ENCODE results near the gene TPGS1. TPM values are rescaled to one million over a fixed set of nuclear protein-coding genes. Genes with fewer than 3 reads are reported as not detected.

Gene TPGS1
- total and polyA plus RNA-seq, 2 of the 8 experiments (the other 6 are each of a cell fraction or from before 2014, with no cell fraction given) = 9.1 to 10.6 TPM

DNA sequence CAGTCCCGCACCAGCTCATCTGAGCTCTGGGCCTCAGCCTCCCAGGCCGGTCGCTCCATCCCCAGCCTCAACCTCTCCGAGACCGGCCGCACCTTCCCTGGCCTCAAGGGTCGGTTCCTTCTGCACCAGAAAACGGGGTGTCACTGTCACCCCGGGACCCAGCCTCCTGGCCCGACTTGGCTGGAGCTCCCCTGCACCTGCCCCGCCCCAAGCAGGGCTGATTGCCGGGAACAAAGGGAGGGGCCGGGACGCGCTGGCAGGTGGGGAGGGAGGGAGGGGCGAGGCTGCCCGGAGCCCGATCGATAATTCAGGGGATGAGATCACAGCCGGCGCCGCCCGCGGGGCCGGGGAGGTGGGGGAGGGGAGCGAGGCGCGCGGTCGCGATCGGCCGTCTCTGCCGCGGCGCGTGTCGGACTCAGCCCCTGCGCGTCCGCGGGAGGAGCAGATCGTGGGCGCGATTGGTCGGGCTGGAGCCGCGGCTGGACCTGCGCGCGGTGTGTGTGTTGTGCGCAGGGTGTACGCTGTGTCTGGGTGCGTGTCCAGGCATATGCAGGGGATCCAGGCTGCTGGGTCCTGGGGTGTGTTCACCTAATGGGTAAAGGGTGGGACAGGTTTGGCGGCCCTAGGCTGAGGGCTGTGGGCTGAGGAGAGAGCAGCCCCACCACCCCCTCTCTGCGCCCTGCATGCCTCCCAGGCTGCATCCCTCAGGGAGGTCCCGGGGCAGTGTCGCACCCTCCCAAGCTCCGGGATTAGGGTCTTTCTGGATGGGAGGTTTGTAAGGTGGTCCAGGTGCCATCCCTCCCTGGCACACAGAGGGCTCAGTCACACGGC, 45.4 kb upstream of the TPGS1 start:
- no peak overlapping the region for H3K23ac ChIP-seq (ENCODE audit: insufficient read length)
- H3K23me2 ChIP-seq (ENCODE audit: low read depth, low read length) = peaks cover 28% of the 10 kb centered on the region; the same call in 1 of the 2 replicates
- POLR2A ChIA-PET (ENCODE audit: partially characterized antibody) = interaction anchor here (0.9 to 2.4 kb wide), 4 partner anchors 9 to 60 kb away, joined by 3 to 9 read pairs (median 4); a partner anchor contains a TSS
- H2BK15ac ChIP-seq (ENCODE audit: low read length) = 0 out of 2 replicates have a peak overlapping the region, but pooled peaks have one; percentile 61
- no peaks in the 10 kb centered on the region for H3K79me1 ChIP-seq (ENCODE audit: low read depth, low read length)
- 31% methylated on average over 15 of the region's 60 CpGs; no CpG with 5 or more reads in 1 of the 2 experiments for WGBS, 2 experiments (ENCODE audit: extremely low coverage in 1 of 2, insufficient coverage in 1 of 2, insufficient read length in 1 of 2, insufficient replicate concordance in 2 of 2, low coverage in 1 of 2, low lambda C conversion rate in 2 of 2, missing lambda C conversion rate in 1 of 2)
- no peak overlapping the region for H2AFZ ChIP-seq (ENCODE audit: low read length)
- H2AK5ac ChIP-seq (ENCODE audit: low read depth, low read length) = peak overlapping the region; percentile 53; the same call in 1 of the 2 replicates
- H3K14ac ChIP-seq (ENCODE audit: insufficient read length) = no peak overlapping the region
- no peak overlapping the region; the same call in 1 of the 2 replicates for H2BK5ac ChIP-seq (ENCODE audit: low read depth, low read length)
- no peak overlapping the region for H3K27ac ChIP-seq (ENCODE audit: low read depth, low read length)
- CTCF ChIA-PET (ENCODE audit: partially characterized antibody) = interaction anchor here (1.0 to 2.4 kb wide), 7 partner anchors 26 to 77 kb away, joined by 3 to 8 read pairs (median 4); partner anchors contain the start of gene C2CD4C
- H3K27me3 ChIP-seq (replicated peaks in 1 of 4; ENCODE audit: control insufficient read depth in 3 of 4, extremely low read depth in 1 of 4, insufficient read depth in 3 of 4, low read length in 3 of 4) = peaks cover 7 to 32% (median 27%) of the 10 kb centered on the region in 4 experiments
- H4K5ac ChIP-seq (ENCODE audit: insufficient read length, low read depth, low read length) = no peak overlapping the region
- TF ChIP-seq, protein P1, sequence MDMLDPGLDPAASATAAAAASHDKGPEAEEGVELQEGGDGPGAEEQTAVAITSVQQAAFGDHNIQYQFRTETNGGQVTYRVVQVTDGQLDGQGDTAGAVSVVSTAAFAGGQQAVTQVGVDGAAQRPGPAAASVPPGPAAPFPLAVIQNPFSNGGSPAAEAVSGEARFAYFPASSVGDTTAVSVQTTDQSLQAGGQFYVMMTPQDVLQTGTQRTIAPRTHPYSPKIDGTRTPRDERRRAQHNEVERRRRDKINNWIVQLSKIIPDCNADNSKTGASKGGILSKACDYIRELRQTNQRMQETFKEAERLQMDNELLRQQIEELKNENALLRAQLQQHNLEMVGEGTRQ (IDR thresholded peaks at IDR 0.05; ENCODE audit: low read length) = no peak
- TF ChIP-seq RBBP5 (IDR thresholded peaks at IDR 0.05; ENCODE audit: borderline replicate concordance, low read depth, low read length) (peak; percentile 42; the same call in 1 of the 2 replicates), ASH2L (IDR thresholded peaks at IDR 0.05; ENCODE audit: low read length) (peak; percentile 40), EZH2 (IDR thresholded peaks at IDR 0.05; ENCODE audit: low read depth, low read length, severe bottlenecking) (peak; percentile 51), SAP30 (IDR thresholded peaks at IDR 0.05; ENCODE audit: insufficient read depth, insufficient replicate concordance, low read length) (no peak), BACH1 (IDR thresholded peaks at IDR 0.05; ENCODE audit: low read length) (peak; percentile 50; the same call in 1 of the 2 replicates), CBX8 (IDR thresholded peaks at IDR 0.05; ENCODE audit: borderline replicate concordance, low read depth, low read length) (no peak)
- H4K8ac ChIP-seq (ENCODE audit: extremely low read depth, insufficient read depth, low read length) = no peak overlapping the region
- H3K9me3 ChIP-seq (ENCODE audit: insufficient read depth in 2 of 2, low read depth in 1 of 2, low read length in 1 of 2) = no peaks in the 10 kb centered on the region
- no peak overlapping the region for H3K56ac ChIP-seq (replicated peaks; ENCODE audit: insufficient read length, low read depth, low read length)
- H3K79me2 ChIP-seq (ENCODE audit: control insufficient read depth in 1 of 2, insufficient read depth in 2 of 2, low read length in 2 of 2) = no peaks in the 10 kb centered on the region
- H2BK20ac ChIP-seq (ENCODE audit: low read length) = no peak overlapping the region
- DNase-seq (ENCODE audit: low read depth in 1 of 2, low spot score in 2 of 2) (peak in 1 of 2 experiments; percentile 77), FAIRE-seq (no peak)
- H3K4me2 ChIP-seq (ENCODE audit: insufficient read depth in 1 of 2, low read depth in 2 of 2, low read length in 2 of 2) = peak overlapping the region; percentile 90 to 92
- H3K36me3 ChIP-seq (ENCODE audit: control insufficient read depth in 2 of 4, insufficient read depth in 4 of 4, low read length in 3 of 4) = no peaks in the 10 kb centered on the region
- H3K4me1 ChIP-seq (replicated peaks in 1 of 4; ENCODE audit: control insufficient read depth in 3 of 4, insufficient read depth in 4 of 4, low read length in 3 of 4) = peaks cover 1 to 10% (median 2%) of the 10 kb centered on the region in 4 experiments; a peak in 3 of 7 replicates
- H4K91ac ChIP-seq (replicated peaks; ENCODE audit: insufficient read length, low read length) = peak overlapping the region; percentile 80
- H2BK120ac ChIP-seq (replicated peaks; ENCODE audit: low read depth, low read length) = no peak overlapping the region
- H3K9ac ChIP-seq (replicated peaks in 1 of 4; ENCODE audit: extremely low read depth in 1 of 4, low read depth in 3 of 4, low read length in 3 of 4) = peak overlapping the region in 1 of 4 experiments; percentile 1; a peak in 1 of 7 replicates
- peak overlapping the region; percentile 57 for H3K4ac ChIP-seq (replicated peaks; ENCODE audit: insufficient read length, low read depth, low read length)
- H2BK12ac ChIP-seq (ENCODE audit: low read depth, low read length) = peak overlapping the region; percentile 92; the same call in 1 of the 2 replicates
- H4K20me1 ChIP-seq (replicated peaks in 1 of 2; ENCODE audit: control insufficient read depth in 1 of 2, insufficient read depth in 2 of 2, low read length in 2 of 2) = peaks cover 0 to 6% of the 10 kb centered on the region in 2 experiments
- peak overlapping the region; percentile 78 for H3K18ac ChIP-seq (ENCODE audit: extremely low read depth, low read length)
- H3K4me3 ChIP-seq (ENCODE audit: extremely low read depth in 1 of 4, insufficient read depth in 2 of 4, low read depth in 3 of 4, low read length in 4 of 4) = peak overlapping the region; percentile 26 to 65 (median 42)
